GM13977 (cell line): ENCODE results near the gene LAPTM5.

Experiments
- DNase-seq: peaks from one replicate; pipeline ENCODE4 v3.0.0; 2012; ENCODE audit warnings: low spot score
- CTCF ChIP-seq: IDR thresholded peaks from 2 replicates; pipeline ENCODE4 v1.5.1; 2012; ENCODE audit warnings: mild to moderate bottlenecking, control low read depth; ENCODE audit not compliant: insufficient read depth; ENCODE audit errors: extremely low read depth, missing control alignments
- in situ Hi-C: fragments of 300-500 bp; cut with MboI; formaldehyde crosslinking; loops from one replicate; pipeline ENCODE4 v1.12.0; 2022; ENCODE audit warnings: low sequenced_read_pairs, low pct_unique_long_range_greater_than_20kb, mixed read lengths, inconsistent platforms; ENCODE audit not compliant: unreplicated experiment

Gene LAPTM5

DNA sequence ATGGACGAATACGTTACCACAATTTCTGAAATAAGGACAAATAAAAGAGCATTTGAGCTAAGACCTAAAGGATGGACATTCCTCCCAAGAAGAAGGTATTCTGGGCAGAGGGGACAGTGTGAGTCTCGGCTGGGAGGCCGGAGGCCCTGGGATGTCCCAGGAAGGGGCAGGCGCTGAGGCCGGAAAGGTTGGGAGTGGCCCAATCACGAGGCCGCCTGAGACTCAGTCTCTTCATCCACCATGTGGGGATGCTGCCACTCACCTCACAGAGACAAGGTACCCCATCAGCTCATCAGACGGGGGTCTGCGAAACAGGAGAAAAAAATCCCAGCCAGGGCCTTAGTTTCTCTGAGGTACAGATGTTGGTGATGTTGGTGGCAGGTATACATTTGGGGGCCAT is 24.3 kb upstream of the LAPTM5 start:
- in situ Hi-C loops = loop anchor here (10.0 kb wide), 1 partner anchor 57 kb away; the partner anchor contains the start of gene MATN1
- TF ChIP-seq CTCF = no peak
- no peak for DNase-seq

GRCh38 chr1:30780409-30780808 is 22.8 kb upstream of the LAPTM5 start:
- no peak for DNase-seq
- in situ Hi-C loops = loop anchor here (10.0 kb wide), 1 partner anchor 56 kb away; the partner anchor contains the start of gene MATN1
- no peak for TF ChIP-seq CTCF

DNA sequence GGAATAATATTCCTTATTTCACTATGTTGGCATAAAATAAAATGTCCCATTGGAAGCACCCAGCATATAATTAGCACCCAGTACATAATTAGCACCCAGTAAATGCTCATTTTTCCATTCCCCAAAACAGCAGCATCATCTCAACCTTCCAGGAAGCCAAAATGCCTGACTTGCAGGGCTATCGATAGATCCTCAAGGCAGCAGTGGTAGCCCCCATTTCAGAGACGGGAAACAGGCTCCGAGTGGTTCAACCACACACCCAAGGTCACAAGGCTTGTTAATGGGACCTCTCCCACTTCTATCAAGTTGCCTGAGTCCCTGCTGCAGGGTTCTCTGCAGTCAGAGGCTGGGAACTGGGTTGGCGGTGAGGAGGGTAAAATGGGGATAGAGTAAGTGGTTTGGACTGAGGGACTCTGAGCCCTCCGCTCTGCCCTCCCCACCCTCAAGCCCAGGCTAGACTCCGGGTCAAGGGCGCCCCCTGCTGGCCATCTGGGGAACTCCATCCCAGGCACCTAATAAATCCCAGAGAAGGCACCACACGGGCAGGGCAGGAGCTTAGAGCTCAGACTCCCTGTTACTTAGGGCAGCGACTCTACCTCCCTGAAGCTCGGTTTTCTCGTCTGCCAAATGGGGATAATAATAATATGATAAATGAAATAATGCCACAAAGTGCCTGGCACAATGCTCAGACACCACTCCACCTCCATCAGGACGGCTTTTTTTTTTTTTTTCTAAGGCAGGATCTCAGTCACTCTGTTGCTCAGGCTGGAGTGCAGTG is 21.9 kb upstream of the LAPTM5 start:
- DNase-seq = peak; percentile 89
- in situ Hi-C loops = loop anchor here (5.0 to 10.0 kb wide), 2 partner anchors 37 to 55 kb away; partner anchors contain the start of gene MATN1
- TF ChIP-seq CTCF = peak; percentile 96

GRCh38 chr1:30778979-30779293 is 21.4 kb upstream of the LAPTM5 start:
- TF ChIP-seq CTCF = no peak
- no peak for DNase-seq
- in situ Hi-C loops = loop anchor here (5.0 kb wide), 1 partner anchor 37 kb away; no protein-coding TSS in a partner anchor

GRCh38 chr1:30778154-30778978 is 20.8 kb upstream of the LAPTM5 start:
- DNase-seq = no peak
- TF ChIP-seq CTCF = no peak
- in situ Hi-C loops = loop anchor here (5.0 kb wide), 1 partner anchor 36 kb away; no protein-coding TSS in a partner anchor

DNA sequence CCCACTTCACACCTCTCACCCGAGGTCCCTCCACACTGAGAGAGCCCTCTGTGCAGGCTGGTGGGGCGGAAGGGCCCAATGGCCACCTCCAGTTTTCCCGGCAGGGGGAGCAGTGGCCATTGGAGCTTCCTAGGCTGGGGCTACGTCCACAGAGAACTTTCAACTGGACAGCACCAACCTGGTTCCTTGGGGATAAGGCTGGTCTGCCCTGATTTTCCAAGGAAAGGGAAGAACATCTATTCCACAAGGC is 20.3 kb upstream of the LAPTM5 start:
- in situ Hi-C loops = loop anchor here (5.0 kb wide), 1 partner anchor 36 kb away; no protein-coding TSS in a partner anchor
- no peak for DNase-seq
- TF ChIP-seq CTCF = no peak
